Fibroblast of skin of back (primary cell): ENCODE measurements around the gene NFATC1.

ENCODE experiments used
- DNase-seq: peaks from one replicate; pipeline ENCODE4 v3.0.0-alpha.2; 2013

Gene NFATC1

DNA sequence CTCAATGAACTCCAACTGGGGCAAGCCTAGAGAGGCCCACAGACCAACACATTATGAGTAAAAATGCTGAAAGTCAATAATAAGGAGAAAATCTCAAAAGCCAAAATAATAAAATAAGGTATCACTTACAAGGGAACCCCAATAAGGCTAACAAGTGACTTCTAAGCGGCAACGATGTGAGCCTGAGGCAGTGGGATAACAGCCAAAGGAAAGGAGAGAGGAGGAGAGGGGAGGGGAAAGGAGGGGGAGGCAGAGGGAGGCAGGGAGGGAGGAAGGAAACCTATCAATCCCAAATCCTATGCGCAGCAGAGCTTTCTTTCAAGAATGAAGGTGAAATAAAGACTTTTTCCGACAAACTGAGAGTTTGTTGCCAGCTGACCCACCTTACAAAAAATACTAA lies 6.0 kb upstream of the NFATC1 start:
- no peak for DNase-seq

DNA sequence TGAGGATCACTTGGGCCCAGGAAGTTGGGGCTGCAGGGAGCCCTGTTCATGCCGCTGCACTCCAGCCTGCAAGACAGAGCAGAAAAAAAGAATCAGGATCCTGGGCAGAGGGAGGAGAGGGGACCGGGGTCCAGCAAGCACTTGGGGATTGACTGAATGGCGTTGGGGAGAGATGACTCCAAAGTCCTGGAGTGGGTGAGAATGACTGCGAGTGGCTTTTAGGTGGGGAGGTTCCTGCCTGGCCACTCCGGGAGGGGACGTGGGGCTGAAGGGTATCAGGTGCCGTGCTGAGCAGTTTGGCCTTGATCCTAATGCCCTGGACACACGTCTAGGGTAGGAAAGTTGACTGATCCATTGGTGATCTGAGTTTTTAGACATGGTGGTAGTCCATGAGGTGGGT lies 3.5 kb upstream of the NFATC1 start:
- DNase-seq: no peak

DNA sequence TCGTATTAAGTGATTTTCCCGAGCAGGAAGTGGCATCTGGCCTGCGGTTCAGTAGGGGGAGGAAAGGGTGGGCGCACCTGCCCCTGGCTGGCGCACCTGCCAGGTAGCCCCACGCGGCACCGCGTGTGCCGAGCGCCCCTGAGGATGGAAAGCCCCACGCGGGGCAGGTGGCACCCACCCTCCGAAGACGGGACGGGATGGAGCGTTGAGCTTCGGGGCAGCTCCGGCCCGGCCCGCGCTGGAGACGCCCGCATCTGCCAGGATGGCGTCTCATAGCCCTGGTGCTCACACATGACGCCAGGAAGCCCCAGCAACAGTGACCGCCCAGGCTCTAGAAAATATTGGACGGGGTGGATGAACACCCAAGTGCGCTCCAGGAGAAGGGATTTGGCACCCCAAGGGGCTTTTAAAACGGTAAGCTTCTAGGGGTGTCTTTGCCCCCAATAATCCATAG lies 2.5 kb upstream of the NFATC1 start:
- DNase-seq: no peak

DNA sequence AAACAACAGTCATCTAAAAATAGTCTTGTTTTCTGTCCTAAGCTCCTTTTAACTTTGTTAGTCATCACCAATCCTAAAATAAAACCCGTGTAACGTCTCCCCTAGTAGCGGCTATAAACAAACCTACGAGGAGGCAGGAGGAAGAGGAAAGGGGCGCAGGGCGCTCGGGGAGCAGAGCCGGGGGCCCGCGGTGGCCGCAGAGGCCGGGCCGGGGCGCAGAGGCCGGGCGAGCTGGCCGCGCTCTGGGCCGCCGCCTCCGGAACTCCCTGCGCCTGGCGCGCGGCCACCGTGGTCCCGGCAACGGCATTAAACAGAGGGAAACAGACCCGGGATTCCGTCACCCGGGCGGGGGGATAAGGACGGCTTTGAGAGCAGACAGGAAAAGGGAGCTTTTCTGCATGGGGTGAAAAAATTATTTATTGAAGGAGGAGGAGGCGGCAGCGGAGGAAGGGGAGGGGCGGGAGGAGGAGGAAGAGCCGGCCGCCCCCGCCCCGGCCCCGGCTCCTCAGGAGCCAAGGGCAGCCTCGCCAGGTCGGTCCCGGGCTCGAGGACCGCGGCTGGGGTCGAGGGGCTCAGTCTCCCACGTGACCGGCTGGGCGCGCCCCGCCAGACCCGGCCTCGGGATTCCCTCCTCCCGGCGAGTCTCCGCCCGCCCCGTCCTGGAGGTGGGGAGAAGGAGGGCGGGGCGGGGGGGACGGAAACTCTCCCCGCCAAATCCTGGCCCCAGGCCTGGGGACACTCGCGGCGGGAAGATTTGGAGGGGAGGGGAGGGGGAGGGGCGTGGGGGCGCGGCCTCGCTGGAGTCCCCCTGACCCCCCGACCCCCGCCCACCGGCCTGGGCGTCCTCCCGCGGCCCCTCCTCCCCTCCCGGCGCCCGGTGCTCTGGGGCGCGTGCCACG lies 1.8 kb upstream of the NFATC1 start:
- peak; percentile 87 for DNase-seq

DNA sequence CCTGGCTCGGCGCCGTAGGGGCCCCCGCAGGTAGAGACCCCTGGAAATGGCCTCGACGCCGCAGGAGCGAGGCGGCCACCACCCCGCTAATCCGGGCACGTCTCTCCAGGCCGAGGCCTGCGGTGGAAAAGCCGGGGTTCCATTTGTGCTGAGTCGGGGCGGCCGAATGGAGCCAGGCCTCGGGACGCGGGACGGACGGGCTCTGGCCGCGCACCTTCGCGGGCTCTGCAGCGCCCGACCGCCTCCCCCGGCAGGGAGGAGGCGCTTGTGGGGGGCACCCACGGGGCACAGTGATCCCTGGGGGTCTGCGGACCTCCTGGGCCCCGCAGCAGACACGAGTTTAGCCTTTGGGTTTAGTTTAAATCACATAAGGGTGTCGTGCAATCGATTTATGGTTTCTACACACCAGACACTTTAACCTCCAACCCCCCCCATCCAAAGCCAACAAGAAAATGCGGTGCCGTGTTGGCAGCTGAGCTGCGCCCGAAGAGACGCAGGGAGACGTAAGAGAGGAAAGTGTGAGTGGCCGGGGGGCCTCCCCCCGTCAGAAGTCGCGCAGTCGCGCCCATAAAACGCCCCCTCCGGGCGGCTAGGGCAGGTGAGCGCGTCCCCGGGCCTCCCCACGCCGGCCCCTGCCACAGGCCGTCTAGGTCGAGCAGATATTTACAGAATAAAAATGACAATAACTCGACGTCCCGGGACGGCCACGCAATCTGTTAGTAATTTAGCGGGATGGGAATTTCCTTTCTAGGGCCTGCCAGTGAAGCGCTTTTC lies 1.0 kb upstream of the NFATC1 start:
- peak; percentile 69 for DNase-seq

DNA sequence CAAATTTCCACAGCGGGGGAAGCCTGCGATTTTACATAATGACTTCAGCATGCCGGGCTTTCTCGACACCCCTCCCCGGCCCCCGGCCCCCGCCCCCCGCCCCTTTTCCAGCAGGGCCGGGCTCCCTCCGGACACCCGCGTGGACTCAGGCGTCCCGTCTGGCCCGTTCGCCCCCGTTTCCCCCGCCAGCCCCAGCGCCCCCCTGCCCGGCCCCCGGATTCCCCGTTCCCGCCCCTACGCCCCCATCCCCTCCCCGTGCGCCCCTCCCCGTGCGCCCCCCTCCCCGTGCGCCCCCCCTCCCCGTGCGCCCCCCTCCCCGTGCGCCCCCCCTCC lies 456 bp upstream of the NFATC1 start:
- DNase-seq: no peak

DNA sequence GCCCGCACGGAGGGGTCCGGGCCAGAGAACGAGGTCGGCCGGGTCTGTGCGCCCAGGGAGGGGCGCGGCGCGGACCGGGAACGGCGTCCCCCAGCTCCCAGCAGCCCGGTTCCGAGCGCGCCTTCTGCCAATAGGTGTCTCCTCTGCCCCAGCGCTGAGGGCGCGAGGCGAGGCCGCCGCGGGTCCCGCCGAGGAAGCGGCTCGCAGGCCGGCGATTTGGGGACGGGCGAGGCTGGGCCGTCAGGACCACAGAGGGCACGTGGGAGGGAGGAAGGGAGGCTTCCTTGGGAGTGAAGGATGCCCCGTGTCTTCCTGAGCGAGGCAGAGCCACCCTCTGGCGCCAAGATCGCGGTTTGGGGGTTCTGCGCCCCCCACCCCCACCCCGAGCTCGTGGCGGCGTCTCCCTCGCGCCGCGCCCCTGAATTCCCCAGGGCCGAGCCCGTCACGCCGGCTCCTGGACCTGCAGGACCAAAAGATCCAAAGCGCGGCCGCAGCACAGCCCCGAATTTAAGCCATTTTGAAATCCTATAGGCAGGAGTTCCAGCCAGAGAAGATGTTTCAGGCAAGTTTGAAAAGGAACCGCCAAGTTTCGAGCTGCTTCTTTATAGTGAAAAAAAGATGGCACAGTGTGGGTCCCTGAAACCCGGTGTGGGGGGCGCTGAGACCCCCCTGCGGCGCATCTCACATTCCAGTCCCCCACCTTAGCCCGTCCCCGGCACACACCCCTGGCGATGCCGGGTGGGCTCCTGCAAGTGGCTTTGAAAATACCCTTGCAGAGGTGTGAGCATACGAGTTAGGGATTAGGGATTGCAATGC lies 909 bp downstream of the NFATC1 start:
- peak; percentile 58 for DNase-seq

DNA sequence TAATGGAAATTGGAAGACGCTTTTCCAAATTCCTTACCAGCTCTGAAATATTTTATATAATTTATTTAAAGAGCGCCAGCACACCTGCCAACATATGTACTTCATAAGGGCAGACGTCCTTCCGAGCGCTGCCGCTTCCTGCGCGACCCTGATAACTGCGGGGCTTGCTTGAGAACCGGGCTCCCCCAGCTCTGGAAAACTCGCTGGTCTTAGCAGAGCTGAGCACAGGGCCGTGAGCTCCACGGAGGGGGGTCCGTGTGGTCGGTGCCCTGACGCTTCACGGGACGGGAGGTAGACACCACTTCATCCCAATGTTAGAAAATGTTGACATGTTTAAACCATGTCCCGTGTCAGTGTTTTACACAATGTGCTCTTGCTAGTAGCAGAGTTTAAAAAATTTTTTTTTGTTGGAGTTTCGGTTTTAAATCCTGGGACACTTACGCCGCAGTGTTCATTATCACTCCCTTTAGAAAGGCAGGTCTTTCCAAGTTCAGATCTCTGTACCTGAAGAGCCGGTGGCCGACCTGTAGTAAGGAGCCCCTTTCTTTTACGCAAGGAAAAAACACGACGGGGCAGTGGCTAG lies 1.6 kb downstream of the NFATC1 start:
- no peak for DNase-seq

DNA sequence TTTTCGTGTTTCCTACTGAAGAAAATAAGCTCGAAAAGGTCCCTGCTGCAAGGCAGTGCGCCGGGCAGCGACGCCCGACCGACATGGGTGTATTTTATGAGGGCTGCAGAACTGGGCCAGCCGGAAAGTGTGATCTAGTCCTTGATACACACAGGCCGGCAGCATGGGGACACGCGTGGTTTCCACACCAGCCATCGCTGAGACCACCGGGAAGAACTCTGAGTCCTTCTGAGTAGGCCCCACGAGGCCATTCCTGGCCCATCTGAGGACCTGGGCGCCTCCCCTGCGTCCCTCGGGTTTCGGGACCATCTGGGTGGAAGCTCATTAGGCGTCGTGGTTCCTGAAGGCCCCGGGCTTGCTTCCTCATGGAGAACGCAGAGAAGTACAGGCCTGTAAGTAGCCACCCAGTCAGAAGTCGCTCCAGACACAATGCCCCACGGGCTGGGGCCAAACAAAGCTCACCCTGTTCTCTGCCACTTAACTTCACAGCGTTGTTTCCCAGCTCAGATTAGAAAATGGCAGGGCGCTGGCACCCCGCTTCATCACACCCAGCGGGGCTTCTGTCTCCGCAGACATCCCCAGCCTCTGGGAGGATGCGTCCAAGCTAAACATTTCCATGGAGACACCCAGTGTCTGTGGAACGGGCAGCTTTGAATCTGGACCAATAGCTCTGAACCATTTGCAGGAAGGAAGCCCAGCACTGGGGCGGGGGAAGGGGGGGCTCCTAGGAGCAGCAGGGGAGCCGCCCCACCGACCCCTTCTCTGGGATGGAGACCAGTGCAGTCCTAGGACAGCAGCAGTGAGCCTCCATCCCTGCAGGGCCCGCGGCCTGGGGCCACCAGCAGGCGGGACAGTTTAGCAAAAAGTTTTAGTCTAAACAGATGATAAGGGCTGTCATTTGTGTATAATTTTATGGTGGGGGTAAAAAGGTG lies 2.4 kb downstream of the NFATC1 start:
- no peak for DNase-seq

DNA sequence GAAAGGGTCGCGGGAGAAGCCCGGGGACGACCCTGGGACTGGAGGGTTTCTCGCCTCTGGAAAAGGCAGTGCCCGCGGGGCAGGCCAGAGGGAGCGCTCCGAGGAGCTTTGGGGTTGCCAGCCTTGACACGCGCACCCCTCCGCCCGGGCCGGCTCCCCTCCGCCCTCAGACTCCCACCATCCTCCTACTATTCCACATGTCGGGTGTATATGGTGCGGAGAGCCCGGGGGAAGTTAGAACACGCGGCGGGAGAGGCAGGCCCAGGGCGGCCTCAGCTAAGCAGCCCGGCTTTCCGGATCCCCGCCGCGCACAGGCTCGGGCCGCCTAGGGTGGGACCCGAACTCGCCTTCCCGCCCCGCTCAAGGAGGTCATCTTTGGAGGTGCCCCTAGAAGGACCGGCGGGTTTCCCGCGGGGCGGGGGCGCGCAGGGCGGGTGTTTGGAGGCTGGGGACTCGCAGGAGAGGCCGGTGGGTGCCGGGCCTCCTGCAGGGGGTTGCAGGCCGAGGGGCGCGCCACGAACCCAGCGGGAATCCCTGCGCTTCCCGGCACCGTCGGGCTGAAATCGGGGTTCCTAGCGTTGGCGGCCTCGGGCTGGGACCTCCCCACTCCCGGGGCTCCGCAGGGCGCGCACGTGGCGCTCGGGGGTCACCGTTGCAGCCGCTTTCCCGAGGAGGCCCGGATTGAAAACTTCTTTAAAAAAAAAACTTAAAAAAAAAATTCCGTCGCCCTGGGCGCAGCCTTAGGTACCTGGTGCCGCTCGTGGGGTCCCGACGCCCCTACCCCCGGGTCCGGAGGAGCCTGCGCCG lies 3.7 kb downstream of the NFATC1 start:
- no peak for DNase-seq

DNA sequence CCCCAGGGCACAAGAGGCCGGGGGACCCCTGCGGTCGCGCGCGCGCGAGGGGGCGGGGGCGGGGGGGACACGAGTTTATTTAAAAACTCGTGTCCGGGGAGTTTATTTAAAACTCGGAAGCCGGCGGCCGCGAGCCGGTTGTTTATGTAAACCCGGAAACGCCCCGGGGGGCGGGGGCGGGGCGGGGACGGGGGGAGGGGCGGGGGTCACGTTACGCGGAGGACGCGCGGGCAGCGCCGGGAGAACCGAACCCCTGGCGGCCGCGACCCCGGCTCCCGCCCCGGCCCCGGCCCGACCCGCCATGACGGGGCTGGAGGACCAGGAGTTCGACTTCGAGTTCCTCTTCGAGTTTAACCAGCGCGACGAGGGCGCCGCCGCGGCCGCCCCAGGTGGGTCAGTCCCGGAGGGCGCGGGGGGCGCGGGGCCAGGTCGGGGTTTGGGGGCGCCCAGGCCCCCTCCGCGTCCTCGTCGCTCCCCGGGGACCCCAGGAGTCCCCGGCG lies 4.4 kb downstream of the NFATC1 start:
- DNase-seq: peak; percentile 18

DNA sequence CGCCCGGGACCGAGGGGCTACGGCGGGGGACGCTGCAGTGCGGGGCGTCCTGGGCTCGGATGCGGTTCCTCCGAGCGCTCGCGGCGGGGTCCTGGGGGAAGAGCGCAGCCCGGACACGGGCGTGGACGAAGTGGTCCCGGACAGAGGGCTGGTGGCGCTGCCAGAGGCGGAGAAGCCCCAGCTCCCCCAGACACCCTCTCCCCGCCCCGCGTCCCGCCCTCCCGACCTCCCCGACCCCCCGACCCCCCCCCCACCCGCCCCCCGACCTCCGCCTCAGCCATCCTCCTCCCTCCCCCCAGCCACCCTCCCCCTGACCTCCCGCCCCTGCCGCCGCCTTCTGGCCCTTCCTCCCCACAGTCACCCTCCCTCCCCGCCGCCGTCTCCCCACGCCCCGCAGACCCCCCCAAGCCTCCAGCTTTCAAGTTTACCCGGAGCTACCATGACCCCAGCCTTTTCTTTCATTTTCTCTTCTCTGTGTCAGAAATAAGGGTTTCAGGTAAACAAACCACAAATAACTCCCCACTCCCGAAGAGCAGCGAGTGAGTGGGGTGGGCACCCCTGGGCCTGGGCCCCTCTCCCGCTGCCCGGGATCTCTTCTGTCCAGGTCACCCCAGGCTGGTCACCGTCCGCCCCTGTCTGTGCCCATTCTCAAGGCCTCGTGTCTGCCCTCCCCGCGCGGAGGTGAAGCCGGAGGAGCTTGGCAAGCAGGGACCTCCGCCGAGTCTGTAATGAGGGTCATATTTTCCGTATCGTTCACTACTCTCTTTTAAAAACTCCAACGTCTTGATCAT lies 5.1 kb downstream of the NFATC1 start:
- no peak for DNase-seq

DNA sequence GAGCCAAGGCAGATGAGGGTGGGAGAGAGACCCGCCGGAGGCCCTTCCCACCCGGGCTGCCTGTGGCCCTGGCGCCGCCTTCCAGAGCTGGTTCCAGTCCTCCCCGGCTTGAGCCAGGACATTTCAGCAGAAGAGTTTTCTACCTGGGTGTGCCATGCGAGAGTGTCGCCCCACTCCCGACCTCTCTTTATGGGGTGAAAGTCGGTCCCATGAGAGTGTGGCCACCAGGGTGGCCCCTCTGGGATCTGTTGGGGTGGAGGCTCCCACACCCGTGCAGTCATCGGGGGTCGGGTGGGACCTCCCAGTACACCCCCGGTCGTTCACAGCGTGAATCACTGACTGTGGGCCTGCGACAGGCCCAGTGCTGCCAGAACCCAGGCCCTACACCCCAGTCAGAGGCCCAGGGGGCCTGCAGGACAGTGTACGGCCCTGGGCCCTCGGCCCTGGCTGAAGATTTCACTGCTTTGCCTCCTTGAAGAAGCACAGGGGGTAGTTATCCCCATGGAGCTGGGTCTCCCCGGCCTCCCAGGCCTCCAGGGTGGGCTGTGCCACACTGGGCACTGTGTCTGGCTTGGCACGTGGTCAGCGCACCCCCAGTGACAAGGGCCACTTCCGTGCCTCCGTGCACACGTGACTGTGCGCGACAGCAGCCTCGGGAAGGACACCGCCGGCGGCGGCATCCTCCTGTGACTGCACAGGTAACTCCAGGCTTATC lies 5.9 kb downstream of the NFATC1 start:
- DNase-seq: no peak

DNA sequence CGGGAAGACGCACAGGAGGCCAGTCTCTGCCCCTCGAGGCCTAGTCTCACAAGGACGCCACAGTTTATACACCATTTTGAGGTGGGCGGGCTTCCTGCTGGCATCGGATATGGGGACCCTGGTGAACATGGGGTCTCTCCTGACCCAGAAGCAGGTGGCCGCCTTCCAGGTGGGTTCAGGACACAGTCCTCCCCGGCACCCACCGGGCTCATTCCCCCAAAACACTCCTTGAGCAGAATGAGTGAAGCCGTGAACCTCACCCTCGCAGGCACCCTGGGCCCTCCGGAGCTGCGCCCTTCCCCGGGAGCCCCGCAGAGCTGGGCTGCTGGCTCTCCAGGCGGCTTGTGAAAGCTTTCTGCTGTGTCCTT lies 6.5 kb downstream of the NFATC1 start:
- DNase-seq: no peak

DNA sequence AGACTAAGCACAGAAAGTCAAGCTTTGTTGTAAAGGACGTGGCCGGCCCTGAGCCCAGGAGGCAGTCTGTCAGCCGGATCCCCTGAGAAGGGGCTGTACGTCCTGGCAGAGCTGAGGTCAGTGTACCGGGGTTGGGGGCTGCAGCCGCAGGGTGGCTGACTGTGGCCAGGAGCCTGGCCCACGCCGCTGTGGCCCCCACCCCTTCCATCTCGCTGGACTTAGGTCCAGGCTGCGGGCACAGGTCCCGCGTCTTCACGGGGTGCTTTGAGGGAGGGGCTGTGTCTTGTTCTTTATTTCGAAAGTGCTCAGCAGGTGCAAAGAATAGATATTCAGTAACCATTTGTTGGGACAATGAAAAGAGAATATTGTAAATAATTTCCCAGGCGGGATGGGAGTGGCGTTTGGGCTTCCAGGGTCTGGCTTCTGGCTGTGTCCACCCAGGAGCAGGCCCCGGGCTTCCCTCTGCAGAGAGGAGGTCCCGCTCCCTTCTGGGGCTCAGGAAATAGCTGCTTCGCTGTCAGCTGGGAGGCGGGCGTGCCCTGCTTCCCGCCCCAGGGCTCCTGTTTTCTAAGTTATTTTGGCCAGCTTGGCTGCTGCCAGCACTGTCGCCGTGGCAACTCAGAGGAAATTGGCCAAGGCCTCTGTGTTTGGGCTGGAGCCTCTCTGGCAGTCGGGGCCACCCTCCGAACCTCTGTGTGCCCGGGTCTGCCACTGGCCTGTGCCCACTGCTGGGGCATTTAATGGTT lies 7.4 kb downstream of the NFATC1 start:
- DNase-seq: peak; percentile 48

DNA sequence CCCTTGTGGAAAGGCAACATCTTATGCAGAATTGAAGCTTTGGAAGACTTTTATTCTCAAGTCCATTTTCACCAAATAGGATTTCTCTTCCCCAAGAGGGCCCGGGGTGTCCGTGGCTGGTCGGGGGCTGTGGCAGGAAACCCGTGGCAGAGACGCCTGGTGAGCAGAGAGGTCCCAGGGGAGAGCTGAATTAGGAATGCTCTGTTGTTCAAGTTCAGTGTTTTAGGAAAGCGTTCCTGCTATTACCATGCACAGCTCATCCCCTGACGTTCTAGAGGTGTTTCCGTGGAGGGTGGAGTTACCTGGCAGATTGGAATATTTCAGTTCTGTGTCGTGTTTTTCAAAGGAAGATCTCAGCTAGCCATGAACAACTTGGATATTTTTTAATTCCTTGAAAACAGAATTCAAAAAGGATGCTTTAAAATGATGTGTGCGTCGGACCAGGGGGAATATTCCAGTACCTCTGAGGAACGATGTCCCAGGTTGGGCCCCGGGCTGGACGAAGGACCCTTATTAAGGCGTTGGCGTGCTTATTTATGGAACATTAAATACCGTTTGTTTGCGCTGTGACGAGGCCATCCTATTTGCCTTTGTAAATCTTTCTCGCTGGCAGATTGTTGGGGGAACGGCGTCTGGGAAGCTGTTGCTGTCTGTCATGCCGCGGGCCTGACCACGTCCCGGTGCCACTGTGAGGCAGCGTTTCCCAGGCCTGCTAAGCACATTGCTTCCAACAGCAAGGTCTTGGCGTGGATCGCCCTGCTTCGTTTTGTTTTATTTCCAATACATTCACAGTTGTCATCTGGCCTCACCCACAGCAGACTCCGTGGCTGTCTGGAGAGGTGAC lies 8.2 kb downstream of the NFATC1 start:
- peak; percentile 24 for DNase-seq

DNA sequence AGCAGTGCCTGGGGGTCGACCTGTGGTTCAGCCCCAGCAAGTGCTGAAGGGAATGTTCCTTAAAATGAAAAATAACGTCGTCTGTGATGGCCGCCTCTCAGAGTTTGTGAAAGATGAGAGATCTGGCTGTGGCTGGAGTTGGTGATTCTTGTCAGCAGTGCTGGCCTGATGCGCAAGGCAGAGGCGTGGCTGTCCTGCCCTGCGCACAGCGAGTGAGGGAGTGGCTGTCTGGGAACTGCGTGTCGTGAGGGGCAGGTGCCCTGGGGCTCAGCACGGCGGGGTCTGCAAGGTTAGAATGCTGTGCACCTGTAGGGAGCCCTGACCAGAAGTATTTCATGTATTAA lies 8.8 kb downstream of the NFATC1 start:
- no peak for DNase-seq
